ENCODE data around the gene ANKFN1.

- TF ChIP-seq CTCF (IDR thresholded peaks at IDR 0.05) = no peak
- TF ChIP-seq POLR2A (IDR thresholded peaks at IDR 0.05) = no peak
These were observed 14.2 kb downstream of the ANKFN1 start for GRCh38 chr17:56167491-56167890.
